Measurements from ENCODE around the gene GGACT. TPM values are rescaled to one million over a fixed set of nuclear protein-coding genes. Genes with fewer than 3 reads are reported as not detected.
"Not testable (repeated sequence)": the region's sequence is repeated elsewhere in the genome, so short reads cannot be mapped to it uniquely, and the experiment has no call there.

GGACT gene
- 4.6 TPM for polyA plus RNA-seq (ENCODE audit: insufficient read length)
- long read RNA-seq, donor 1, result 0 reads
- long read RNA-seq, donor 2, partial matches to known transcripts, result 0 of 1 reads
- long read RNA-seq, donor 2, other reads (novel, unspliced or antisense), result 0 of 1 reads
- long read RNA-seq, donor 3, partial matches to known transcripts, result 0 of 2 reads
- long read RNA-seq, donor 3, other reads (novel, unspliced or antisense), result 0 of 2 reads
- long read RNA-seq, donor 4, result 0 reads
- long read RNA-seq, donor 5, partial matches to known transcripts, result 0 of 10 reads
- long read RNA-seq, donor 5, other reads (novel, unspliced or antisense), result 8 of 10 reads
- long read RNA-seq, donor 6, partial matches to known transcripts, result 0 of 2 reads
- long read RNA-seq, donor 6, other reads (novel, unspliced or antisense), result 0 of 2 reads
- long read RNA-seq, donor 7, partial matches to known transcripts, result 0 of 2 reads
- long read RNA-seq, donor 7, other reads (novel, unspliced or antisense), result 0 of 2 reads
- long read RNA-seq, donor 8, partial matches to known transcripts, result 0 of 1 reads
- long read RNA-seq, donor 8, other reads (novel, unspliced or antisense), result 0 of 1 reads

DNA sequence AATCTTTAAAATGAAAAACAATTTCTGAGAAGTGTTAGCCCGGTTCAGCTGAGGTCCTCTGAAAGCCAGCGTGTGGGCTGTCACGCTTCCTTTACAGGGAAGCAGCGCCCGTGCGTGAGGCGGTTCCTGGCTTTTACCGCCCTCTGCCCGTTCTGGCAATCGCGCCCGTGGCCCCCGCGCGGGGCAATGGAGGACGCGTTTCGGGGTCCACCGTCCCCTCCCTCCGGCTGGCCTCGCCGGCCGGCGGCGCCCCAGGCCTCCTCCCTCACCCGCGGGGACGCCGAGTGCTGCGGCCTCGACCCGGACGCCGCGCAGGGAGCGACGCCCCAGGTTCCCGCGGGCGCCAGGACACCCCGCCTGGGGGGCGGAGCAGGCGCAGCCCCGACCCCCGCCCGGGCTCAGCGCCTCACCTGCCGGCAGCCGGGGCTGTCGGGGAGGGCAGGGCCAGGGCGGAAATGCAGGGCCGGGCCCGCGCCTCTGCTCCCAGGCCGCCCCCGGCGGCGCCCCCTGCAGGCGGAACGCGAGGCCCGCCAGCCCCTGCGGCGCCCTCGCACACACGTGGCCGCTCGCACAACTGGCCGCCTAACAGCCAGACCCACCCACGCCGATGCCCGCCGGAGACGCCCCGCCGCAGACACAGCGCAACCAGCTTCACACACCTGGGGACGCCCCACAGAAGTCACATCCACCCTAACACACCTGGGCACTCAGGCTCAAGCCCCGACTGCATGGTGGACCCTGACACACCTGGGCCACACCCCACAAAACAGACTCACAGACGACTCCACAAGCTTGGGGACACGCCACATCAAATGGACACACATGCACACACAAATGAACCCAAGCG, at the start of gene GGACT:
Gene GGACT (minus strand): TSS at position 459 of the 847 bp plus-strand sequence. CDS start 56,198 bp downstream, outside the sequence.
- DNase-seq, result peak; percentile 58

DNA sequence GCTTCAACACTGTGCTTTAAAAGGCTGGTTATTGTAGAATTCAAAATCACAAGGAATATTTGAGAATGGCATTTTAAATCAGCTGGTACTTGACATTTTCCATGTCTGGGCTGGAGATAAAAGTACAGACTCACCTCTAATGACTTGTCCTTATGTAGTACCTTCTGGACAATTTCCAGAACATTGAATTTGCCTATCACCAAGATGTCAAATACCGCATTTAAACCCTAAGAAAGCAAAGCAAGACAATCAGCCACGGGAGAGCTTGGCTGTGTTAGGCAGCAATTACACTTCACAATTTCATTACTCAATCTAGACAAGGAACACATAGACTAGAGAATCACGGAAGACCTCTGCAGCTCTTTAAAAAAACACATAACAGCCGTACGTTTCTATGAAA, 49.2 kb upstream of the GGACT start:
- no peak for DNase-seq

DNA sequence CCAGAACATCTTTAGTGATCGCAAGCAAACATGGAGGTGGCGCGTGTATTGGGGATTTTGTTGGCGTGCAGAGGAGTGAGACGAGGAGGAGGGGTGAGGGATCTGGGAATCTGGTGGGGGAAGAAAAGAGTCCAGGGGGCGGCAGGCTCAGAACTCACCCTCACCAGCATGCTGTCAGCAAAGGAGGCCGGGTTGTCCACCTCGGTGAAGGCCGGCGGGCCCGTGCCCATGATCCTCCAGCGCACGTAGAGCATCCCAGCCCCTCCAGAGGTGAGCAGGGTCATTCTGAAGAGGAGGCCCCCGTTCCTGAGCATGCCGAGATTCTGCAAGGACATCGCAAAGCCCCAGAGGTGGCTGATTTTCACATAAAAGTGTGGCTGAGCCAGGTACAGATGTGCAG, 48.8 kb upstream of the GGACT start:
- no peak for DNase-seq

DNA sequence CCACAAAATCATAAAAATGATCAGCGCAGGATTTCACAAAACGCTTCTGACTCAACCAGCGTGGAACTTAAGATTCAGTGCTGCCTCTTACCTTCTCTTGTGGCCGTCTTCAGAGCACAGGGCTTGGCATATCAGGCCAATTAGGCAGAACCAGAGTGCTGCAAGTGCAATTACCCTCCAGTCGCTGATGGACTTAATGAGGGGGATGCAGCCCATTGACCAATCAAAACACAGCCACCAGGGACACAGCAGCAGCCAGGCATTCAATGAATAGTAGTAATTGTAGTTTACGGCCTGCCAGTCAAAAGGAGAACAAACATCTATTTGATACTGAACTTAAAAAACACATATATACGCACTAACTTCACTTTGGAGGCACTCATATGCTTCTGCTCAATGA, 47.9 kb upstream of the GGACT start:
- no peak for DNase-seq

DNA sequence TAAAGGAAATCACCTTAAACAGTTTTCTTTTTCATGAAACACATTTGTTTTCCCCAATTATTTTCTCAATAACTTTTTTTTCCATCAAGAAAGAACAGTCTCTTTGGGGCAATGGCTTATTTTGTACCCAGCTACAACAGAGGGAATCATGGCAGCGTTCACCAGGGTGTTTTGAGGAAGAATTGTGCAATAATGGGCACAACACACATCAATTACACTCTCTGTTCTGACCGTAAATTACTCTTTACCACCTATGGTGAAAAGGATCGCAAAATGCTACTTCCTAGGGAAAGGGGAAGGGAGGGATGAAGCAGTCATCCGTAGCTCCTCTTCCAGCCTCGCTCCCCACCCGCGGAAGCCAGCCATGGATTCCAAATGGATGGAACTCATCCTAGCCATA, 47.4 kb upstream of the GGACT start:
- no peak for DNase-seq

DNA sequence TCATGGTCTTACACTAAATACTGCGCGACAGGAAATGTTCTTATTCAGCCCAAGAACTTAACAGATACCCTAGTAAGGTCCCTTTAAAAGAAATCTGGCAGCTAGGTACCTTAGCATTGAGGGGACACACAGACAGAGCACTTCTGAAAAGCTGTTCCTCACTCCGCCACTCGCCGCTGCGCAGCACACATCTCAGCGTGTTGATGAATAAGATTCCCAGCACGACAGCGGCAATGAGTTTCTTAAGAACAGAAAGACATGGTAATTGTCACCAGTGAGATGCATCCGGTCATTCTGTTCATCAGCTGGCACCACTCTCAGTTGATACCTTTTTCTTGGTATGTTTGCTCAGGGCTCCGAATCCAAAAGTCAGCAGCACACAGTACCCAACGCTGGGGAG, 46.1 kb upstream of the GGACT start:
- DNase-seq, result no peak

DNA sequence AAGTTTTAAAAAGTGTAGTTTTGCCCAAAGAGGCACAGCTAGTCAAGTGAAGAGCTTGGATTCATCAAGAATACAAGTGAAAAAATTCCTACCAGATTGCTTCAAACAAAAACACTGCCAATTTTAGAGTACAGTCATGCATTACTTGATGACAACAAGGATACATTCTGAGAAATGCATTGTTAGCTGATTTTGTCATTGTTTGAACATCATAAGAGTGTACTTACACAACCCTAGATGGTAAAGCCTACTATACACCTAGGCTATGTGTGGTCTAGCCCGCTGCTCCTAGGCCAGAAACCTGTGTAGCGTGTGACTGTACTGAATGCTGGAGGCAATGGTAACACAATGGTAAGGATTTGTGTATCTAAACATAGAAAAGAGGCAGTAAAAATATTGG, 44.9 kb upstream of the GGACT start:
- DNase-seq, result no peak

DNA sequence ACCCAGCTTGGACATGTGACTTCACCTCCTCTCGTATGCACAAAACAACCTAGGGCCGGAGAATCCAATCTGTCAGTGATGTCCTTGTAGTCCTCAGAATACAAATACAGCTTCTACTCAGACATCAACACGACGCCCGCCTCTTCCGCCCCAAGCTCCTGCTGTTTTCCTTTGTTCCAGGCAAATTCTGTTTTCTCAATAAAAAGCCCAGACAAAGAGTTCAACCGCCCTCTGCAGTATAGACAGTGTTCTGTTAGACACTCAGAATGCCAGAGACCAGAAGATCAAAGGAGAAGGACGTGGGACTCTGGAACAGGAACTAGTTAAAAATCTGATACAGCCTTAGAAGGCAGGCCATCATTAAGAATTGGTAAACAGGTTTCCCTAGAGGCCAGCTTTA, 42.0 kb upstream of the GGACT start:
- no peak for DNase-seq

DNA sequence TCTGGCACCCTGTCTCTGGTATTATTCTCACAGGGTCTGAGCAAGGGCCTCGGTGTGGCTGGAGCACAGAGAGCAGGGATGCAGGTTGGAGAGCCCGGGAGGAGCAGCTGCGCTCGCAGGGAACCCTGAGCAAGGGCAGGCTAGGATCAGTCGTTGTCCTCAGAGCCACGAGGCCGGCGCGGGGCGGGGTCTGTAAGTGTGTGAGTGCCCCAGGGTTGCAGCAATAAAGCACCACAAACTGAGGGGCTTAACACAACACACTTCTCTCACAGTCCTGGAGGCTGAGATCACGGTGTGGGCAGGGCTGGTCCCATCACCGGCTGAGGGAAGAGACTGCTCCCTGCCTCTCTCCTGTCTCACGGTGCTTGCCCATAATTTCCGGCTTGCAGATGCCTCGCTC, 38.5 kb upstream of the GGACT start:
- DNase-seq, result no peak

DNA sequence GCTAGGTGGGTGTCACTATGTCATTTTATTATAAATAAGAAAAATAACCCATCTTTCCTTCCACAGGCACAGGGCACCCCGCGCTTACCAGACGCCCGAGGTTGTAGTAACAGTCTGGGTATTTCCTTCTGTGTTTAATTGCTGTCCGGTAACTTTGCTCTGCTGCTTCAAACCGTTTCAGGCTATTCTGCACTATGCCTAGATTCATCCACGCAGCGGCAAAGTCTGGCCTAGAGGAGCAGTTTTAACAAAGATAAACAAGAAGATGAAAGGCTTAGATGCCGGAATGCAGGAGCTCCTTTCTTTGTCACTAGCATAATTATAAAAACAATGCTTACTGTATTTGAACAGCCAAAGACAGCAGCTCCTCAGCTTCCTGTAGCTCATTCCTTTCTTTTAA, 36.9 kb upstream of the GGACT start:
- DNase-seq, result no peak

DNA sequence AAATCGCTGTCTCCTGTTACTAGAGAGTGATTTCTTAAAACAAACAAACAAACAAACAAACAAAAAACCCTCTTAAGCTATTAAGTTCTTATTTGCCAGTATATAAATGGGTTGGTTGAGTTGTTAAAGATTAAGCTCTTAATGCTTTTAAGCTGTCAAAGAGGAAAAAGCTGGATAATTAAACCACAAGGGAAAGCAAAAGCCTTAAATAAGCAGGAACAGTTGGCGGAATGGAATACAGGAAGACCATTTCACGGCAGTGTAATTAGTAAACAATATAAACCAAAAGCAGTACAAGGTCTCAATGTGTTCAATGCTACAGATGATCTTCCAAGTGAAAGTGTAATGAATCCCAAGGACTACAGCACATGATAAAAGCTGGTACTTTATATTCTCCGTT, 32.2 kb upstream of the GGACT start:
- DNase-seq, result no peak

DNA sequence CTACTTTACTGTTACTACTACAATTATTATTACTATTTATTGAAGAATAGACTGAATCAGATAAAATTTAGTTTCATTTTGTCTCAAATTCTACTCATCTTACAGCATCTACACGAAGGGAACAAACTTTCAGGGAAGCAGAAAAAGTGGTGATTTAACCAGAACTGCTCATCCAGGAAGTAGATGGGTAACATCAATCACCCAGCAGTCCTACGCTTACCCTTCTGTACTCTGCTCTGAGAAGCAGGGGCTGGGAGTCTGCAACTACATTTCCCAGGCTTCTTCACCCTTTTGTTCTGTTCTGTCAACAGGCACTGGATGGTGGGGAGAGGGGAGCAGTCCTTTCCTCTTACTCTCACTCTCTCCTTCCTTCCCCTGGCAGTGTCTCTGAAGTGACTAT, 31.4 kb upstream of the GGACT start:
- DNase-seq, result no peak

DNA sequence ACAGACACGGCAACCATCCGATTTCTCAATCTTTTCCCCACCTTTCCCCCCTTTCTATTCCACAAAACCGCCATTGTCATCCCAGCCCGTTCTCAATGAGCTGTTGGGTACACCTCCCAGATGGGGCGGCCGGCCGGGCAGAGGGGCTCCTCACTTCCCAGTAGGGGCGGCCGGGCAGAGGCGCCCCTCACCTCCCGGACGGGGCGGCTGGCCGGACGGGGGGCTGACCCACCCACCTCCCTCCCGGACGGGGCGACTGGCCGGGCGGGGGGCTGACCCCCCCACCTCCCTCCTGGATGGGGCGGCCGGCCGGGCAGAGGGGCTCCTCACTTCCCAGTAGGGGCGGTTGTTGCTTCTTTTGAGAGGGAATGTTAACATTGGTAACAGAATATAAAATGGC, 30.3 kb upstream of the GGACT start:
- not testable (repeated sequence) for DNase-seq

DNA sequence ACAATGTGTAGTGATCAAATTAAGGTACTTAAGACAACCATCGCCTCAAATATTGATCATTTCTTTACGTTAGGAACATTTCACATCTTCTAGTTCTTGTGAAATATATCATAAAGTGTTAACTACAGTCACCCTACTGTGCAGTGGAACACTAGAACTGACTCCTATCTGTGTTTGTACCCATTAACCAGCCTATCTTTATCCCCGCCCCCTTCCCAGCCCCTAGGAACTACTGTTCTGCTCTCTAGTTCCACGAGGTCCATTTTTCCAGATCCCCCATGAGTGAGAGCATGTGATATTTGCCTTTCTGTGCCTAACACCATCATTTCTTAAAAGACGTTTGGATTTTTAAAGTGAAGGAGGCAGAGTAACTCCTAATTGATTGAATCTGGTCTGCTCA, 24.4 kb upstream of the GGACT start:
- no peak for DNase-seq

DNA sequence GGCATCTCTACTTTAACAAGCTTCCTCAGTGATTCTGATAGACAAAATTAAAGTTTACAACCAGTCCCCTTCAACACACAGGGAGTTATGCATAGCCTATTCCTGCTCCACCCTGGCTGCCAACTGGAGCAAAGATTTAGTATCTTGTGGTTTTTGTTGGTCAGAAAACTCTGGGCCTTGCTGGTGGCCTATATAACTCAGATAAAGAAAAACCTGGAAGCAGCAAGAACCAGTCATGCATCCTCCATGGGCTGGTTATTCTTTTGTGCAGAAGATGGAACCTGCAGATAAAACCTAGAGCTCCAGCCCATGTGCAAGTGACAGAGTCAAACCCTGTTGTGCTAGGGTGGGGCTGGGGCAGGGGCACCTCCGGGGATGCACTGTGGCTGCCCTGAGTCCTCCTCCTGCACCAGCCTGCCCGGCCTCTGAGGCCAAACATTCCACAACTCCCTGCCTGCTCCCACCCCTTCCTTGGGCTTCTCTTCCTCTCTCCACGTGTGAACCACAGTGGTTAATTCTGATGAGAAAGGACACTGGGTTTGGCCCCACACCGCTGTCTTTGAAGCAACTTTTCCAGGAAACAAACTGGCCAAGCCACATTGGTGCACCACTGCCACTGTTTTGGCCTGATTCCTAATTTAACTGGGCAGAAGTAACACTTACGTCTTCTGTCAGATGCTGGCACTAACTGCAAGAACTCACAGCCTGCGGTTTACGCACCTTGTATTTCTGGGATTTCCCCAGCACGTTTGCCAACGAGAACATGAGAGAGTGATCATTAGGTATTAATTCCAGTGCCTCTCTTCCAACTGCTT, 23.3 kb upstream of the GGACT start:
- no peak for DNase-seq

DNA sequence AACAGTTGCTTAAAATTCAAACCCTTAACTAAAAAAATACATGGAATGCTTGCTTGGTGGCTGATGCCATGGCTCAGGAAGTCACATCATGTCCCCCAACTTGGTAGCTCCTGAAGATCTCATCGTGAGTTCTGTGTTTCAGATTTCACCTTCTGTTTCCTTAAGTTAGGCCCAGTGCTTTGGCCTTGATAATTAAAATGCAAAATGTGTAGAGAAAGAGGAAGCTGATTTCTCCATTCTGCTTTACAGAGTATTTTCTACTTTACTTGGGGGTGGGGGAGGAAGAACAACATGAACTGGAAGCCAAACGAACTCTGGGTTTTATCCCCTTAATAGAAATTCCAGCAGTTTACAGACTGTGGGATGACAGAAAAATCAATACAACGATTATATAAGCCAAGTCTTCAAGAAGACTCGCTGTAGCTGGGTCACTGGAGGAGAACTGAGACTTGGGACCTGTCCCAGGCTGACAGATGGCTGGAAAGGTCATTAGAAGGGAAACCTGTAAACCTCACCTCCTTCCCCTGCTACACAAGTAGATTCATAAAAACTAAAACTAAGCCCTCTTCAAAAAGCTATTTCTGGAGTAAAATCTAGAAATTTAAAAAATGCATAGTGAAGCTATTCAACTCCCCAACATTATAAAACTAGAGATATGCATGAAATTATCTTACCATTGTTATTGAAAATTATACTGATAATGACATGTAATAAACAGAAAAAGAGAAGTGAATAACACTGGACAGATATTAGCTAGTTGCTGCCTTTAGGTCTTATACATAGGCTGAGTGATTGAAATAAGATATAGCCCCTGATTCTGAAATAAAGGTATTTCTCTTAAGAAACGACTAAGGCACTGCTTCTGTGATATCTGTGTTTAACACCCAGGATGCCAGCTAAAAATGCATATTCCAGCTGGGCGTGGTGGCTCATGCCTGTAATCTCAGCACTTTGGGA, 22.1 kb upstream of the GGACT start:
- DNase-seq, result no peak

DNA sequence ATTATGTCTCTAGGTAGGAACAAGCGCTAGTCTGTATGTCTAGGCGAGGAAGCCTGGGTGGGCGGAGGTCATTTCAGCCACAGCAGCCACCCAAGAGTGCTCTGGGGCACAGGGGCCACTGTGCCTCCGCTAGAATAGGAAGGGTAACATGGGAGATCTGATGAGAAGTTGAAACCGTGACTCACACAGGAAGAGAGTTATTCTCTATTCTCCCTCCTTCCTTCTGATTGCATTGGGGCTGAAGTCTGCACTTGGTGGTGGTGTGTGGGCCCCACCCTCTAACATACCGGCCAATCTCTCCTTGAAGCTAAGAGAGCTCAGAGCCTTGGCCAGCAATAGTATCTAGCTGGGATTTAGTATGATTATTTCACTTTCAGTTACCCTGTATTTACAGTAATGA, 20.3 kb upstream of the GGACT start:
- no peak for DNase-seq

DNA sequence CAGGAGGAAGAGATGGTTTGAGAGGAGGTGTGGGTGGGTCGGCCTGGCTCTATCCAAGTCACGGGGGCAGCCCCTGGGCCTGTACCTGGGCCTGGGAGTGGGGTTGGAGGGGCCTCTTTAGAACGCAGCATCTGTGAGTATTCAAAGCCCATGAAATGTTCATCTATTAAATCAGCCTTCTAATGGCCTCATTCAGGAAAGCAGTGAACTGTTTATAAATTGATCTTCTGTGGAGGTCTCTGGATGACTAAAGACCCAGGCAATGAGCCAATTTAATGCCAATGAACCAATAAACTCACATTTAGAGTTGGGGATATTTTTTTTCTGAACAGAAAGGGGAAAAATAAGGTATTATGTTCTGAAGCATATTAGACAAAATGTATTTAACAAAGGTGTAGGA, 19.9 kb upstream of the GGACT start:
- DNase-seq, result no peak

DNA sequence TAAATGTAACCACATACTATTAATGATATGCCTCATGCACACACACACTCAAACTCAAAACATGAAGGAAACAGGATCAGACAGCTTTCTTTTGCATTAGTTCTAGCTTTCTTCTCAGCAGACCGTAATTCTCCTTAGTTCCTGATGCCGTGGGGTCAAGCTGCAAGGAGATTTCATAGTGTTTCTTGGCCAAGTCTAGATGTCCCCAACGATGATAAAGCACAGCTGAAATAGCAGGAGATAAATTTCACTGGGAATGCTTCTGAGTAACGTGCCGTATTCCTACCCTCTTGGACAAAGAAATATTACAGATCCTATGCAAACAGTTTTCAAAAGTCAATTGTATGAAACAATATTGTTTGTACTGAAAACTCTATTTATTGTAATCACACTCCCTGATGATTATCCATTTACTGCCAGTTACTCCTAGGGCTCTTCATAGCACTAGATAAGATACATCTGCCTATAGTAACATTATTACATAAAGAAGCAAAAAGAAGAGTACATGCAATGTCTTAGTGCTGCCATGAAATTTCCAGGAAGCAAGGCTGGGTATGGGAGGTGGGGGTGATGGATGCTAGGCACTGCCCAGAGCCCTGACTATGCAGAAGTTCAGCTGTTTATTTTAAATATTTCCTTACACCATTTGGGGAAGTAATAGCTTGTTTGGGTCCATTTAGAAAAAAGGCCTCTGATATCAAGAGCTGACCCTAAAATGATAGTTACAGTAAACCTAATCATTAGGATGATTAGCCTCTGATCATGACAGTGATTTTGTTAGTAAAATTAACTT, 16.5 kb upstream of the GGACT start:
- peak; percentile 36 for DNase-seq

DNA sequence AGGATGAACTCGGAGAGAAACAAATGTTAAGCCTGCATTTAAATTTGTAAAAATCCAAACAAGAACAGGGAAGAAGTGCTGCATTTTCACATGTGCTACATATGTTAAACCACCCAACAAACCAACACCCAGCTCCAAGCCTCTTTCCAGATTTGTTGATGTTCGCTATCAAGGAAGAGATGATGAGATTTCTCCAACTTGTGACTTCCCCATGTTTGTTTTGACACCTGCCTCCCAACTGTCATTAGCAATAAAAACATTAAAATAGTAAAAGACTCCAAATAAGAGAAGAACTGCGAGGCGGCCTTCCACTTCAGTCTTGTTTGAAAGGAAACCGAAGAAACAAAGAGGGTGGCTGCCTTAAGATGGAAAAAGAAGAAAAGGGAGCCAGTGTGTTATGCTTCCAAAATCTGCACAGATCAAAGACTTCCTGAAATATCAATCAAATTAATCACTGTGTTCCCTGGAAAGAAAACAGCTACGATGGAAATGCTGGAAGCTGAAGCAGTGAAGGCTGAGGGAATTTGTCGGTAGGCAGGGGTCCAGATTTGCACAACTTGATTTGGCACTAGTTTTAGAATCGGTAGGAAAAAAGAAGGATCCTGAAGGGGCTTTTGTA, 14.0 kb upstream of the GGACT start:
- DNase-seq, result no peak

Measured in left kidney (tissue), 8 donors.